Renal pelvis (tissue), 4 donors: ENCODE results near the gene KRTAP2-3. TPM values are rescaled to one million over a fixed set of nuclear protein-coding genes. Genes with fewer than 3 reads are reported as not detected.
"Not testable (repeated sequence)": the region's sequence is repeated elsewhere in the genome, so short reads cannot be mapped to it uniquely, and the experiment has no call there.

Source experiments
- DNase-seq: peaks from one replicate; pipeline ENCODE4 v3.0.0-alpha.2; 2013
- polyA plus RNA-seq, 3 donors: library from polyadenylated mRNA; unstranded; fragments of 120-200 nt; gene quantifications; one replicate each; pipeline ENCODE4 v1.2.1, GENCODE V29; 2013; ENCODE audit not compliant: insufficient read length in 3 of 3

KRTAP2-3 gene
- polyA plus RNA-seq, 3 donors = not detected

- DNase-seq = not testable (repeated sequence)
Measured at GRCh38 chr17:41034346-41034935, 25.5 kb downstream of the KRTAP2-3 start, which contains the start of gene KRTAP1-3. KRTAP1-3 (minus strand) TSS chr17:41034874; CDS start chr17:41034821, 53 bp downstream.

GRCh38 chr17:41029633-41030245 lies 30.2 kb downstream of the KRTAP2-3 start, which contains the start of gene KRTAP1-4:
KRTAP1-4 (minus strand) TSS chr17:41030195; CDS start chr17:41030078, 117 bp downstream.
- DNase-seq = no peak

GRCh38 chr17:41026715-41027471 lies 33.0 kb downstream of the KRTAP2-3 start, which contains the start of gene KRTAP1-5:
KRTAP1-5 (minus strand) TSS chr17:41027208; CDS start chr17:41027155, 53 bp downstream.
- DNase-seq = no peak

- no peak for DNase-seq
Measured at GRCh38 chr17:41024697-41025096, 35.2 kb downstream of the KRTAP2-3 start.

GRCh38 chr17:41020336-41020735 lies 39.6 kb downstream of the KRTAP2-3 start:
- no peak for DNase-seq

DNA sequence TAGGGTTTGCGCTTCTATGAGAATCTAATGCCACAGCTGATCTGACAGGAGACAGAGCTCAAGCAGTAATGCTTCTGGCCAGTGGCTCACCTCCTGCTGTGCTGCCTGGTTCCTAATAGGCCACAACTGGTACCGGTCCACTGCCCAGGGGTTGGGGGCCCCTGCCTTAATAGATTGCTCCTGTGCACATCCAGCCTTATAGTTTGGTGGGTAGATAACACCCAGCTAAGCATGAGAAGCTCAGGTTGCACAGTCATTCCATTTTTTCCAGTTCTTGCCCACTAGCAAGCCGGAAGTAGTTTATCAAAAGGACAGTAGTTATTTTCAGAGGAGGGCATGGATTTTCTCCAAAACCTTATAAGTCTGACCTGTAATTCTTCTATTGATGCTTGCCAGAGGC lies 40.5 kb downstream of the KRTAP2-3 start:
- no peak for DNase-seq

GRCh38 chr17:41018541-41018940 lies 41.4 kb downstream of the KRTAP2-3 start:
- no peak for DNase-seq

- DNase-seq = no peak
Measured at GRCh38 chr17:41016578-41017215, 43.2 kb downstream of the KRTAP2-3 start.

GRCh38 chr17:41015454-41015853 lies 44.5 kb downstream of the KRTAP2-3 start:
- DNase-seq = no peak

DNA sequence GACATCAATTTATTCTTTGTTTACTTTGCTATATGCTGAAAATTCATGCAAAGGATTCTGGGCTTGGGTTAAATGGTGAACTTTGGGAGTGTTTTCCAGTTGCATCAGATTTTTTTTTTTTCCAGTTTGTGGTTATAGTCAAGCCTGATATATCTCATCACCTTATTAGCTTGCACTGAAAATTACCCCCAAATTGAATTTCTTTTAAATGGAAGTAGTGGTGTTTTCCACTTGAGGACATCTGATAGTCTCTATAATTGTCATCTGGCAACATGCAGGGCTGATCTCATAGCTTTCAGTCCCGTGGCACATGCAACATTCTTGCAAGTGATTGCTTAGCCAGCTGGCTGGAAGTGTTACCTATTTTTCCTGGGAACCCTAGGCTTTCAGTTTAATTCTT lies 46.3 kb downstream of the KRTAP2-3 start:
- DNase-seq = no peak

GRCh38 chr17:41013181-41013580 lies 46.7 kb downstream of the KRTAP2-3 start:
- no peak for DNase-seq

DNA sequence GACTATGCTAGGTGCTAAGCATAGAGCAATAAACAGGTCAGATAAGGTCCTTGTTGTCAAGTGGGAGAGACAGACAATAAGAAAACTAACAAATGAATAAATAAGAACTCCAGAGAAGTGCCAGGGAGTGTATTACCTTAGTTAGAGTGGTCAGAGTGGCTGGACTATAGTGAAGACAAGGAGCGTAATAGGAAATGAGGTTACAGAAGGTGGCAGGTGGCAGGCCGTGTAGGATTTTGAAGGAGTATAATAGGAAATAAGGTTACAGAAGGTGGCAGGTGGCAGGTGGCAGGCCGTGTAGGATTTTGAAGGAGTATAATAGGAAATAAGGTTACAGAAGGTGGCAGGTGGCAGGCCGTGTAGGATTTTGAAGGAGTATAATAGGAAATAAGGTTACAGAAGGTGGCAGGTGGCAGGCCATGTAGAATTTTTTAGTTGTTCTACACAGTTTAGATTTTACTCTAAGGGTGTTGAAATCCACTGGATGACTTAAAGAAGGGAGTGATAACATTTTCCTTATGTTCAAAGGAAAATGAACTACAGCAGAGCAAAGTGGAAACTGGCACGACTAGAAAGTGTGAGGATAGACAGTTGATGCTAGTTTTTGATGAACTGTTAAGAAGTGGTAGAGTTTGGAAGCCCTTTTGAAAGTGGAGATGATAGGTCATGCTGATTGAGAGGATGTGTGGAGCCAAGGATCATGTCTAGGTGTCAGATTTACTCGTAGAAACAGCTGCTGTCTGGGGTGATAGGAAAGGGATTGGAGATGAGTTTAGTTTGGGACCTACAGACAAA lies 47.4 kb downstream of the KRTAP2-3 start:
- no peak for DNase-seq

GRCh38 chr17:41010441-41010840 lies 49.5 kb downstream of the KRTAP2-3 start:
- DNase-seq = no peak

- no peak for DNase-seq
Measured at GRCh38 chr17:41009936-41010335, 50.0 kb downstream of the KRTAP2-3 start.

DNA sequence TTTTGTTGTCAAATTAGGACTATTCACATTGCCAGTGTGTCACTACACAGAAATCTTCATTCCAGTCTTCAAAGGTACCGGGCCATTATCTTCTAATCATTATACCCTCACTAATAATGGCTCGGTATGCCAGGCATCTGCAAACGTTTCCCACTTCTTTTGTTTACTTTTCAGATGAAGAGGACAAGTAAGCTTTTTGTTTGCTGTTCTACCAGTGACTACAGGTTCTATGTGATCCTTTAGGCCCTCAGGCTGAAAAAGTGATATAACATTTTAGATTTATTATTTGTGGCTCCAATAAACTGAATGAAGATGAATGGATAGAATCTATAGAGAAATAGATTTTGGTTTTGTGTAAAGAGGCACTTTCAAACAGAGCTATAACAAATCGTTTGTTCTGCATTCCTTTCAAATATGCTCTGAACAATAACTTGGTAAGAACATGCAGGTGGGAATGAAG lies 50.6 kb downstream of the KRTAP2-3 start:
- DNase-seq = no peak

Other genes starting within 250 kb of the KRTAP2-3 start
- 10 to 100 TPM; 41.9 to 48.9 (median 45.9) TPM for gene KRT10, start 237.5 kb downstream of the KRTAP2-3 start, polyA plus RNA-seq
- under 1 TPM in 2 of 3 donors, not detected in 1; 0.19 to 0.36 TPM for gene KRT12, start 192.9 kb downstream of the KRTAP2-3 start, polyA plus RNA-seq
- under 1 TPM; 0.17 to 0.80 (median 0.36) TPM for gene KRT20, start 174.9 kb downstream of the KRTAP2-3 start, polyA plus RNA-seq
- under 1 TPM; 0.71 to 1.00 (median 0.91) TPM for gene KRT23, start 122.5 kb downstream of the KRTAP2-3 start, polyA plus RNA-seq
- gene KRT39, start 93.2 kb downstream of the KRTAP2-3 start, polyA plus RNA-seq = not detected
- gene KRT40, start 75.8 kb downstream of the KRTAP2-3 start, polyA plus RNA-seq = under 1 TPM in 1 of 3 donors, not detected in 2; 0.12 TPM
- not detected for gene KRTAP3-3, start 66.0 kb downstream of the KRTAP2-3 start, polyA plus RNA-seq
- gene KRTAP3-2, start 60.2 kb downstream of the KRTAP2-3 start, polyA plus RNA-seq = not detected
- gene KRTAP3-1, start 51.0 kb downstream of the KRTAP2-3 start, polyA plus RNA-seq = not detected
- gene KRTAP1-5, start 32.9 kb downstream of the KRTAP2-3 start, polyA plus RNA-seq = not detected
- not detected for gene KRTAP1-4, start 29.9 kb downstream of the KRTAP2-3 start, polyA plus RNA-seq
- not detected for gene KRTAP1-3, start 25.2 kb downstream of the KRTAP2-3 start, polyA plus RNA-seq
- gene KRTAP1-1, start 18.7 kb downstream of the KRTAP2-3 start, polyA plus RNA-seq = not detected
- not detected for gene KRTAP2-1, start 12.8 kb downstream of the KRTAP2-3 start, polyA plus RNA-seq
- gene KRTAP2-2, start 4.9 kb downstream of the KRTAP2-3 start, polyA plus RNA-seq = not detected
- not detected for gene KRTAP2-4, start 5.8 kb upstream of the KRTAP2-3 start, polyA plus RNA-seq
- not detected for gene KRTAP4-7, start 24.0 kb upstream of the KRTAP2-3 start, polyA plus RNA-seq
- gene KRTAP4-8, start 38.0 kb upstream of the KRTAP2-3 start, polyA plus RNA-seq = not detected
- gene KRTAP4-16, start 42.1 kb upstream of the KRTAP2-3 start, polyA plus RNA-seq = not detected
- not detected for gene KRTAP4-9, start 45.3 kb upstream of the KRTAP2-3 start, polyA plus RNA-seq
- not detected for gene KRTAP4-11, start 58.3 kb upstream of the KRTAP2-3 start, polyA plus RNA-seq
- not detected for gene KRTAP4-12, start 64.1 kb upstream of the KRTAP2-3 start, polyA plus RNA-seq
- gene KRTAP4-6, start 80.4 kb upstream of the KRTAP2-3 start, polyA plus RNA-seq = not detected
- gene KRTAP4-5, start 89.7 kb upstream of the KRTAP2-3 start, polyA plus RNA-seq = not detected
- not detected for gene KRTAP4-4, start 100.6 kb upstream of the KRTAP2-3 start, polyA plus RNA-seq
- gene KRTAP4-3, start 108.1 kb upstream of the KRTAP2-3 start, polyA plus RNA-seq = not detected
- gene KRTAP4-2, start 118.1 kb upstream of the KRTAP2-3 start, polyA plus RNA-seq = not detected
- gene KRTAP4-1, start 124.8 kb upstream of the KRTAP2-3 start, polyA plus RNA-seq = not detected
- not detected for gene KRTAP9-1, start 129.8 kb upstream of the KRTAP2-3 start, polyA plus RNA-seq
- gene KRTAP9-2, start 166.5 kb upstream of the KRTAP2-3 start, polyA plus RNA-seq = not detected
- not detected for gene KRTAP9-3, start 172.3 kb upstream of the KRTAP2-3 start, polyA plus RNA-seq
- gene KRTAP9-8, start 177.9 kb upstream of the KRTAP2-3 start, polyA plus RNA-seq = not detected
- not detected for gene KRTAP9-4, start 189.6 kb upstream of the KRTAP2-3 start, polyA plus RNA-seq
- gene KRTAP9-9, start 195.3 kb upstream of the KRTAP2-3 start, polyA plus RNA-seq = not detected
- under 1 TPM in 2 of 3 donors, not detected in 1; 0.09 to 0.22 TPM for gene KRTAP9-6, start 205.3 kb upstream of the KRTAP2-3 start, polyA plus RNA-seq
- not detected for gene KRTAP9-7, start 215.6 kb upstream of the KRTAP2-3 start, polyA plus RNA-seq
- not detected for gene KRTAP29-1, start 242.7 kb upstream of the KRTAP2-3 start, polyA plus RNA-seq
- gene KRTAP16-1, start 249.2 kb upstream of the KRTAP2-3 start, polyA plus RNA-seq = not detected